ENCODE measurements around the gene CYB5RL.

DNA sequence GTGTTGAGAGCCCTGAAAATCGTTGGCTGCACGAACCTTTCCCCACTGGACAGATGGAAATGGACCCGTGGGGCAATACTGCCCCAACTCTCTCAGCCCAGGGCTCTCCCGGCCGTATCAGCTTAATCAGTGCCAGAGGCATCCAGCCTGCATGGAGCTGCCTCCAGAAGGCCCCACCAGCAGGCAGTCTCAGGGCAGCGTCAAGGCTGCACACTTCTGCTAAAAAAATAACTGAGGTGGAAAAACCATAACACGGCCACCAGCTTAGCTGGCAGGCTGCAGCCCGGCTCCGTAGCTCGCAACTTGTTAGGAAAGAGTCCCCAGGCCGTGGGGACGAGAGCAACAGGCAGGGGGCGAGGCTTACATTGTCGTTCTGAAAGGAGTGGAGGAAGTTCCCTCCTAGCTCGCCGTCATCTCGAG lies 28.1 kb upstream of the CYB5RL start:
- TF ChIP-seq, protein P1, sequence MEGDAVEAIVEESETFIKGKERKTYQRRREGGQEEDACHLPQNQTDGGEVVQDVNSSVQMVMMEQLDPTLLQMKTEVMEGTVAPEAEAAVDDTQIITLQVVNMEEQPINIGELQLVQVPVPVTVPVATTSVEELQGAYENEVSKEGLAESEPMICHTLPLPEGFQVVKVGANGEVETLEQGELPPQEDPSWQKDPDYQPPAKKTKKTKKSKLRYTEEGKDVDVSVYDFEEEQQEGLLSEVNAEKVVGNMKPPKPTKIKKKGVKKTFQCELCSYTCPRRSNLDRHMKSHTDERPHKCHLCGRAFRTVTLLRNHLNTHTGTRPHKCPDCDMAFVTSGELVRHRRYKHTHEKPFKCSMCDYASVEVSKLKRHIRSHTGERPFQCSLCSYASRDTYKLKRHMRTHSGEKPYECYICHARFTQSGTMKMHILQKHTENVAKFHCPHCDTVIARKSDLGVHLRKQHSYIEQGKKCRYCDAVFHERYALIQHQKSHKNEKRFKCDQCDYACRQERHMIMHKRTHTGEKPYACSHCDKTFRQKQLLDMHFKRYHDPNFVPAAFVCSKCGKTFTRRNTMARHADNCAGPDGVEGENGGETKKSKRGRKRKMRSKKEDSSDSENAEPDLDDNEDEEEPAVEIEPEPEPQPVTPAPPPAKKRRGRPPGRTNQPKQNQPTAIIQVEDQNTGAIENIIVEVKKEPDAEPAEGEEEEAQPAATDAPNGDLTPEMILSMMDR (IDR thresholded peaks at IDR 0.05) = no peak
- no peak for TF ChIP-seq EP300 (IDR thresholded peaks at IDR 0.05)
